ENCODE measurements around the gene MPV17.
"Not testable (repeated sequence)": the region's sequence is repeated elsewhere in the genome, so short reads cannot be mapped to it uniquely, and the experiment has no call there.

MPV17 gene

DNA sequence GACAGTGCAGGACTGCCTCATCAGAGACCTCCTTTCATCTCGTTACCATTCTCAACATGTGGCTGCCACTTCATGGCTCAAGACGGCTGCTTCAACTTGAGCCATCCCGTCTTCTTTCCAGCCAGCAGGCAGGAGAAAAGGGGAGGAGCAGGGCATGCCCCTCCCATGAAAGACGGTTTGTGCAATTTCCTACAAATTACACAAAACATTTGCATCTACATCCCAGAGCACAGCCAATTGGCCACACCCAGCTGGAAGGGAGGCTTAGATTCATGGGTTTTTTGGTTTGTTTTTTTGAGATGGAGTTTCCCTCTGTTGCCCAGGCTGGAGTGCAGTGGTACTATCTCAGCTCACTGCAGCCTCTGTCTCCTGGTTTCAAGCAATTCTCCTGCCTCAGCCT lies 26.4 kb downstream of the MPV17 start:
- no peak for DNase-seq

DNA sequence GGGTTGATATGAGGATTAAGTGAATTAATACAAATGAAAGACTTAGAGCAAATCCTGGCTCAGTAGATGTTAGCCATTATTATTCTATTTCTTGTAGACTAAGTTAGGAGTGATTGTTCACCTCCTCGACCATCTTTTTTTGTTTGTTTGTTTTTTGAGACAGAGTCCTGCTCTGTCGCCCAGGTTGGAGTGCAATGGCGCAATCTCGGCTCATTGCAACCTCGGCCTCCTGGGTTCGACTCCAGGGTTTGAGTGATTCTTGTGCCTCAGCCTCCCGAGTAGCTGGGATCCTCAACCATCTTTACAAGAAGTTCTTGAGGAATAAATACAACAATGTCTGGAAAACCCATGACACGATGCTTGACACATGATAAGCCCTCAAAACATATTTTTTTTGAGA lies 28.0 kb downstream of the MPV17 start:
- DNase-seq = no peak

DNA sequence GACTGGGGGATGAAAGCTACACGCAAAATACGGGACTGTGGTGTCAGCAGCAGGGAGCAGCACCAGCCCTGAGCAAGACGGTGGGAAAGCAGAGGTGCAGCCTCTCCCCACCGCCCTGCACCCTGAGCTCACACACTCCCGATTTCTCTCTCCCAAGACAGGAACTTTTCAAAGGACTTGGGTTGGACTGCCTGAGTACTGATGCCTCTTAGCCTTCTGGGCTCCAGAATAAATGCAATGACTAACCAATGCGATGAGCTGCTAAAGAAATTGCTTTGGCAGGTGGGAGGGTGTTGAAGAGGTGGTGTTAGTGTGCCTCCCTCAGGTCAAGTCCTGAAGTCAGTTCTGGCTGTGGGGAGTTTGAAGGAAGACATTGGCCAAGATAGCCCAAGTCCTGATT lies 31.0 kb downstream of the MPV17 start:
- no peak for DNase-seq

DNA sequence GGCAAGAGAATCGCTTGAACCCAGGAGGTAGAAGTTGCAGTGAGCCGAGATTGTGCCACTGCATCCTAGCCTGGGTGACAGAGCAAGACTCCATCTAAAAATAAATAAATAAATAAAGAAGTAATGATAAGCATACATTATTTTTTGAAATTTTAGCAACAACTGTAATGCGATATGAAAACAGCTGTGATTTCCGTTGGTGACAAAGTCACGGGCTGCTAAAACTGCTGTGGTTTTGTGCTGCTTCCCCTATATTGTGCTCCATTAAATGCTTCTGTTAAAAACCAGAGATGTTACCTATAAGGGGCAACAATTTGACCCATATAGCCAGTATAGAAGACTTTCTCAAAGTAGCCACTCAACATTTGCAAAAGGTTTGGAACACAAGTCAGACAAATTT lies 32.3 kb downstream of the MPV17 start:
- DNase-seq = no peak

DNA sequence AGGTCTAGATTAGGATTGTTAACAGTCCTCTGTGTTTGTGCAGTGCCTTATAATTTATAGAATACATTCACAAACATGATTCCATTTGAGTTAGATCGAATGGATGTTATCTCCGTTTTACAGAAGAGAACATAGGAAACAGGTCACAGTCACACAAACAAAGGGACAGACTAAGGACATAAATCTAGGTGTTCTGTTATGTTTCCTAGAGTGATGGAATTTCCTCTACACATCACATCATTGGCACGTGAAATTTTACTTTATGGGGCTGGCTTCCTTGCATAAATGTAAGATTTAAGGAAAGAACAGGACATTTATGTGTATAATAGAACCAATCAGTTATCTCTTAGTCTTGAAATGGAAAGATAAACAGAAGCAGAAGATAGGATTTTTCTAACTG lies 34.3 kb downstream of the MPV17 start:
- no peak for DNase-seq

DNA sequence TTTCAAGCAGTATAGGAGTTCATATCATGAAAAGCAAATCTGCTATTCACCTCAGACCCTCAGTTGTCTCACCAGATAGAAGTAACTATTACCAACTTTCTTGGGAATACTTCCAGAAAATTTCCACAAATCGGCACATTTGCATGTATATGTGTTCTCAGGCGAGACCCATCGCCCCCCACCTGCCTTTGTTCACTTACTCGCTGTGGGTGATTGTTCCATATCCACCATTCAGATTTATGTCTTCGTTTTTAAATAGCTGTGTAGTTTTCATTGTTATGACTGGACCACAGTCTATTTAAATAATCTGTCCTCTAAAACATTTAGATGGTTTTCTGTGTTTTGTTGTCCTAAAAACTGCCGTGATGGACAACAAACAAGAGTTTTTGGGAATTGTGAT lies 37.4 kb downstream of the MPV17 start:
- DNase-seq = no peak

DNA sequence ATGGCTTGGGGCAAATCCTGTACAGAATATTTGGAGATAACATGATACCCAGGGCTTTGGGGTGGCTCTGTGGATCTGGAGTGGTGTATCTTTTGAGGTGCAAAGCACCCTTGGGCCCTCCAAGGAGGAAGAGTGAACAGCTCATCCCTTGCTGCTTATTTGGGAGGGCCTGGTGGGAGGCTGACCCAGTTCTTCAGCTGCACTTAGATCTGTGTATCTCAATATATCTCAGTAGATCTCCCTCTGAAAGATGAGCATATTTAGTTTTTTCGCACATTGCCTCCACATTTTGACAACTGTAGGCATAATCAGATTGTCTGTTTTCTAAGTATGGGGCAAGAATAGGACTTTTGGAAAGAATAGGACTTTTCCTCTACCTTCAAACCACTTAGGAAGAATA lies 37.9 kb downstream of the MPV17 start:
- DNase-seq = no peak

DNA sequence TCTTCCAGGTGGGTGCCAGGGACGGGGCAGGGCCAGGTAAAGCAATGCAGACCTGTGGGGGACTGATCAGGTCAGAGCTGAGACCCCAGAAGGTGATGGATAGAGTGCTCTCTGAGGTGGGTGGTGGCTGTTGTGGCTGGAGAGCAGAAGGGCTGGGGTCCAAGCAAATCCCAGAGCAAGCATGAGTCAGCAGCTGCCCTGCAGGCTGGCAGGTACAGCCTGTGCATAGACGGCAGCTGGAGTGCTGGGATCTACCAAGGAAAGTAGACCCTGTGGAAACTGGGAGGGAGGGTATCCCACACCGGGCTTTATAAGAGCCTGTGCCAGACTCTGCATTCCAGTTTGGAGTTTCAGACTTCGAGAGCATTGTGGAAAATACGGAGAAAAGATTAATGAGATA lies 40.0 kb downstream of the MPV17 start:
- DNase-seq = no peak

DNA sequence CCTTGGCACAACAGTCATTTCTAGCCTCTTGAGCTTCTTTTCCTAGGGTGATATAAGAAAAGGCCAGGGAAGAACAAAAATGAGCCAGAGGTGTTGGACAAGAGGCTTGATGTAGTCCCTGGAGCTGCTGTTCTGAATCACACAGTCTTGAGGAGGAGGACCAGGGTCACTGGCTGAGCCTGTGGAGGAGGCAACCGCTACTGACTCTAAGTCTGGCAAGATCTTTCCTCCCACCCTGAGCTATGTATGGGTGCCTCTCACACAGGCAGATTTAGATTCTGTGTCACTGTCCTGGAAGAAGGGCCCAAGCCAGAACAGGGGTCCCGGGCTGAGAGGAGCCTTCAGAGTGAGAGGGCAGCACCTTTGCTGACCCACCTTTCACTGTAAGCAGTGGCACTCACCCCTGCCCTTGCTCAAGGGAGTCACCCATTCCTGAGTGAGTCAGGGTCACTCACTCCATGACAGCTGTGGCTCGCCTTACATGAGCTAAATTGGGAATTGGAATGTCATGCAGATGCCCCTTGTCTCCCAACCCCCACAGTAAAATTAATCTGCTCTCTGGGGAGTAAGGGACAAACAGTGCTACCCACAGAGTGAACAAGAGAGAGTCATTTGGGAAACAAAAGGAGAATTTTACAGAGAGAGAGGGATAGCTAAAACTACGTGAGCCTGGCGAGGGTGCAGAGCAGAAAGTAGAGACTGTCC lies 40.9 kb downstream of the MPV17 start, which contains the start of gene TRIM54:
TSS of gene TRIM54 (plus strand) at position 575 of the 705 bp plus-strand sequence. CDS start 303 bp downstream, outside the sequence.
- DNase-seq = no peak

DNA sequence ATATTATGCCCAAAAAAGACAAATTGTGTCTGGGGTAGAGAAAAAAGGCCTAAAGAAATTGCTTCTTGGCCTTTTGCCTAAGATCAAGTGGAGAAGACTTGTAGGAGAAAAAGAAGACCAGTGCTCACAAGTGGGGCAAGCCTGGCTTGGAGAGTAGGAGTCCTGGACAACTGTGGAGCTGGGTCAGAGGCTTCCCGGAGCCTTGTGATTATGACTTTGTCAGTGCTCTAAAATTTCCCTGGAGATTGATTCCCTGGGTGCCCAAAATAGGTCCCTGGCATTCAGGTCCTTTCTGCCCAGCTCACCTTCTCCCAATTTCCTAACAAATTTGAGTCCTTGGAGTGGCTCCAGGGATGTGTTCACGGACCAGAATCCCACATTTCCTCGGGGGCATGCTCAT lies 41.5 kb downstream of the MPV17 start:
- no peak for DNase-seq

DNA sequence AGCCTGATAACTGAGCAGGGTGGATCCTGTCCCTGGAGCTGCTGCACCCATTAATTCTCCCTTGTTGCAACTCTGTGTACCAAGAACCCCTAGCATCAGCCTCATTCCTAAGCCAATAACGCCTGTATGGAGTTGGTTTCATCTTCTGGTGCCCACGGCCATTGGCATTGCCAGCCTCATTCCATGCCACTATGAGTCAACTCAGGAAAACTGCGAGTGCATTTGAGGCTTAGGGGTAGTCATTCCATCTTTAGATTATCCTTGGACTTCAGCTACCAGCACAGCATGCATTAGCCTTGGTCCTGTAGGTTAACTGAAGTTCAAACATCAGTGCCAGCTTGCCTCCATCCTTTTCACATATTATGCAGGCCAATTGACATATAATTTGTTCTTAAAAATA lies 42.1 kb downstream of the MPV17 start:
- DNase-seq = no peak

DNA sequence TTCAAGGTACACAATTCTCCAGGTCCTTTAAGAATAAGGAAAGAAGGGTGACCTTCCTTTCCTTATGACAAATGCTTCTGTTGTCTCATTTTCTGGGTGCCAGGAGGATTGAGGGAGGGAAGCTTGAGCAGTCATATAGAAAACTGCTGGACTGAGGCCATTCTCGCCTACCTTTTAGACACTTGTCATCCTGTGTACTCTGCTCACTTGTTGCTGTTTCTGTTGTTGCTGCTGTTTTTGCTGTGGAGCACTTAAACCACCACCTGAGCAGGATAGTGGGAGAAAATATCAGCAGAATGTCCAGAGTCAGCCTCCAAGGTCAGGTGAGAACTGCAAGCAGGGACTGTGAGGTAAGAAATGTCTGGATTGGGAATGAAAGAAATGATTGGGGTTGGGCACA lies 44.9 kb downstream of the MPV17 start:
- DNase-seq = no peak

DNA sequence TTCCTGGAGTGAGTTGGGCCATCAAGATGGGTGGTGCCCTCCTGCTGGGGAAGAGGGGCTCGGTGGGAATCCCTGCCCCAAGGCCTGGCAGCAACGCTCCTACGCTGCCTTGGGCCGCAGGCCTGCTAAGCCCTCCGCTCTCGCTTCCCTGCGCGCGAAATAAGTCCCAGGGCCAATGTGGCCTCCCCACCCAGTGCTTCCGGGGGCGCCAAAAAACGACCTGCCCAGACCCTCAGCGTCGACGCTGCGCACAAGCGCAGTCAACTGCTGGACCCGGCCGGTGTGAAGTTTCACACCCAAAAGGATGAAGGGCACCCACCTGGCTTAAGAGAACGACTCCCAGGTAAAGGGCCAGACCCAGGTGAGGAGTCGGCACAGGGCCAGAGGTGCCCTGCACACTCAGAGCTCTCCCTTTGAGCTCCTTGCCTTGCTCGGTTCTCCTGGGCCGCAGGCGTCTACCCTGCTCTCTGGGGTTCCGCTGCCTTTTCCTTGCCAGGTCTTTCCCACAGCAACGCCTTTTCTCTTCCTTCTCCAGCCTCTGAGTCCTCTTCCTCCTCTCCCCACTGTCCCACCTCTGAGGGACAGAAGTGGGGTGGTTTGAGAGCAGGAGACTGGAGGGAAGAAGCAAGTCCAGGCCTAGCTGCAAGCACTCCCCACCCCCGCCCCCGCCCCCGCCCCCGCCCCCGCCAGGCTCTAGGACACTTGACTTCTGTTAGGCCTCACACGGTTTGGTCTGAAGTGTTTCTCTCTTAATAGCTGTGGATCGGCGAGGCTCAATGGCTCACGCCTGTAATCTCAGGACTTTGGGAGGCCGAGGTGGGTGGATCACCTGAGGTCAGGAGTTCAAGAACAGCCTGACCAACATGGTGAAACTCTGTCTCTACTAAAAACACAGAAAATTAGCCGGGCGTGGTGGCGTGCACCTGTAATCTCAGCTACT lies 47.4 kb downstream of the MPV17 start, which contains the start of gene DNAJC5G:
TSS of gene DNAJC5G (plus strand) at position 223 of the 940 bp plus-strand sequence. CDS start 1,296 bp downstream, outside the sequence.
- DNase-seq = no peak

DNA sequence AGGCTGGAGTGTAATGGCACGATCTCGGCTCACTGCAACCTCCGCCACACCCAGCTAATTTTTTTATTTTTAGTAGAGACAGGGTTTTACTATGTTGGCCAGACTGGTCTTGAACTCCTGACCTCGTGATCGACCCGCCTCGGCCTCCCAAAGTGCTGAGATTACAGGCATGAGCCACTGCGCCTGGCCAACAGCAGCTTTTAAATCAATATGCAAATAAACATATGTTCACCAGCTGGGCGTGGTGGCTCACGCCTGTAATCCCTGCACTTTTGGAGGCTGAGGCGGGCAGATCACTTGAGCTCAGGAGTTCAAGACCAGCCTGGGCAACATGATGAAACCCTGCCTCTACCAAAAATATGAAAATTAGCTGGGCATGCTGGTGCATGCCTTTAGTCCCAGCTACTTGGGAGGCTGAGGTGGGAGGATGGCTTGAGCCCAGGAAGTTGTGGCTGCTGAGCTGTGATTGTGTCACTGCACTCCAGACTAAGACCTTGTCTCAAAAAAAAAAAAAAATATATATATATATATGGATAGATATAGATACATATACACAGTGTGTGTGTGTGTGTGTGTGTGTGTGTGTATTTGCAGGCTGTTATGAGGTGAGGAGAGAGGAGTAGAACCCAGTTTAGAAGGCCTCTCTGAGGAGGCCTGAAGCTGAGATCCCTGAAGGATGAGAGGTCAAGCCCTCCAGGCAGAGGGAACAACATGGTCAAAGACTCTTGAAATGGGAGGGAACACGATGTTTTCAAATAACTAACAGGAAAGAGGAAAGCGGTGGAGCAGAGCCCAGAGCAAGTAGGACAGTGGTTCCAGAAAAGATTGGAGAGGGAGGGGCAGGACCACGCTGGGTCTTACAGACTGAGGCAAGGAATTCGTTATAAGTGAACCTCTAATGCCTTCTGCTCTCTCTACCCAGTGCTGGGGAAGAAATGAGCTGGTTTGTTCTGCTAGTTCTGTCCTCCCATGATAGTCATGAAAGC lies 50.1 kb downstream of the MPV17 start:
- not testable (repeated sequence) for DNase-seq

DNA sequence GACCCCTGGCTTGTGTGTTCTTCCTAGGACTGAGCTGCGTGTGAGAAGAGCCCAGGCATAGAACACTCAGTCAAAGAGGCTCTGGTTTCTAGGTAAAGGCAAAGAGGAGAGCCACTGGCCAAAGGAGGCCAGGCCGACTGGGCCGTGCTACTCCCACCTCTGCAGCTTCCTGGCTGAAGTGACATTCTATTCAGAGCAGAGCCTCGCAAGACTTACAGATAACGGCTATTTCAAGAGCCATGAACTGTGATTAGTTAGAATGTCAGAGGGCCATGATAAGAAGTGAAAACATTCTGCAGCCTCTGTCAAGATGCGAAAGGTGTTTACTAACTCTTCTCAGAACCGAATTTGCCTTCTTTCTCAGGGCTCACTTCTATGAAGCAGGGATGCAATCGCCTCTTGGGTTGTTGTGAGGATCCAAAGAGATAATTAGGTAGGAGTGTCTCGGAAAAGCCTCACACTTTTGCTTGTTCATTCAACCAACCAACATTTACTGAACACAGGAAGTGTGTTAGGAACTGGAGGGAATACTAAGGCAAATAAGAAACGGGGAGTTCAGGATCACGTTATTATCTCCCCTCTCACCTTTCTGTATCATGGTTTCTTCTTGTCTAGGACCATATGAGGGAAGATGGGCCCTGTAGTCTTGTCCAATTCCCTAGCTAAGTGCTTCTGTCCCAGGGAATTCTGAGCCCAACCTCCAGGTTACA lies 51.1 kb downstream of the MPV17 start:
- DNase-seq = no peak

DNA sequence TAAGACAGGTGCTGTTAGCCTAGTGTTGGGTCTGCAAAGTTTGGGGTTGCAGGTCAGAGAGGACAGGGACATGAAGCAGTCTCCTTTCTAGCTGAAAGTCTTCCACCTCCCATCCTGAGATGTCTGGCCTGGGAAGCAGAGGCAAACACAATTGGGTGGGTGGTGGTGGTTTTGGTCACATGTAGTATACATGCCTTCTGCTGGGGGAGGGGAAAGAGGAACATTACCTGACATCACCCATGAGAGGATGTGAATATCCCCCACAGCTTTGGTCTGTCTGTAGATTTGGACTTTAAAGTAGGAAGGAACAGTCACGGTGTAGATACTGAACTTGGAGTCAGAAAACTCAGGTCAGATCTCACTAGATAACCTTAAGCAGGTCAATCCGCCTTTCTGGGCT lies 52.2 kb downstream of the MPV17 start:
- no peak for DNase-seq

DNA sequence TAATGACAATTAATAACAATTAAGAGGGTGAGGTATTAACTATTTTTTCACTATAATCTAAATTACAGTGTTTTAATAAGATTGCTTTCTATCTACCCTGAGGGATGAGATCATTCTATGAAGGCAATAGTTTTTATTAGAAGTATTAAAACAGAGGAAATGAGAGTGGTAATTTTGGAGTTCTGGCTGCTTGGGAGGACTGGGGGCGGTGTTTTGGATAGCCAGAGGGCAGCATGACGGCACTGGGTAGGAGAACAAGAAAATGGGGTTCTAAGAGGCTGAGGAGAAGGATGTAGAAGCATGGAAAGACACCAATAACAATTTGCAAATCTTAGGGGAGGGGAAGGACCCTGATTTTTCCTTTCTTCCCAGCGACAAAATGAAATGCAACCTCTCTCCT lies 52.8 kb downstream of the MPV17 start:
- no peak for DNase-seq

DNA sequence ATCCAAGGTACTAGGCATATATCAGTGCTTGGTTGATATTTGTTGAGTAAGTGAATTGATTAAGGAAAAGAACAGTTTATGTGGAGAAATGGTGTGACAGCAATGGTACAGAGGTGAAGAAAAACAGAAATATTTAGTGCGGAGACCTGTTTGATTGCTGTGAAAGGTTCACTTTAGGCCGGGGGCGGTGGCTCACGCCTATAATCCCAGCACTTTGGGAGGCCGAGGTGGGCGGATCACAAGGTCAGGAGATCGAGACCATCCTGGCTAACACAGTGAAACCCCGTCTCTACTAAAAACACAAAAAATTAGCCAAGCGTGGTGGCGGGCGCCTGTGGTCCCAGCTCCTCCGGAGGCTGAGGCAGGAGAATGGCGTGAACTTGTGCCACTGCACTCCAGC lies 54.6 kb downstream of the MPV17 start:
- DNase-seq = not testable (repeated sequence)

DNA sequence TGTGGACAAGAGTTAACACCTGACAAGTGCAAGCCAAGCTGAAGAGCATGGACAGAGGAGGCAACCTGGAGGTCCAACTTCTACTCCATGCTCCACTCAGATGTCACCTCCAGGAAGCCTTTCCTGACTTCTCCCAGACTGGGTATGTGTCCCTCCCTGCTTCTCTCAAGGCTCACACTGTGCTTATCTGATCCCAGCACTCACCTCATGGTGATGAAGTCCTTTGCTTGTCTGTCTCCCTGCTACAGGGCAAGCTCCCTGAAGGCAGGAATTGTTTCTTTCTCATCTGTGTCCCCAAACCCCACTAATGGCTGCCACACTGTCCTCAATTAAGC lies 57.4 kb downstream of the MPV17 start:
- DNase-seq = no peak

DNA sequence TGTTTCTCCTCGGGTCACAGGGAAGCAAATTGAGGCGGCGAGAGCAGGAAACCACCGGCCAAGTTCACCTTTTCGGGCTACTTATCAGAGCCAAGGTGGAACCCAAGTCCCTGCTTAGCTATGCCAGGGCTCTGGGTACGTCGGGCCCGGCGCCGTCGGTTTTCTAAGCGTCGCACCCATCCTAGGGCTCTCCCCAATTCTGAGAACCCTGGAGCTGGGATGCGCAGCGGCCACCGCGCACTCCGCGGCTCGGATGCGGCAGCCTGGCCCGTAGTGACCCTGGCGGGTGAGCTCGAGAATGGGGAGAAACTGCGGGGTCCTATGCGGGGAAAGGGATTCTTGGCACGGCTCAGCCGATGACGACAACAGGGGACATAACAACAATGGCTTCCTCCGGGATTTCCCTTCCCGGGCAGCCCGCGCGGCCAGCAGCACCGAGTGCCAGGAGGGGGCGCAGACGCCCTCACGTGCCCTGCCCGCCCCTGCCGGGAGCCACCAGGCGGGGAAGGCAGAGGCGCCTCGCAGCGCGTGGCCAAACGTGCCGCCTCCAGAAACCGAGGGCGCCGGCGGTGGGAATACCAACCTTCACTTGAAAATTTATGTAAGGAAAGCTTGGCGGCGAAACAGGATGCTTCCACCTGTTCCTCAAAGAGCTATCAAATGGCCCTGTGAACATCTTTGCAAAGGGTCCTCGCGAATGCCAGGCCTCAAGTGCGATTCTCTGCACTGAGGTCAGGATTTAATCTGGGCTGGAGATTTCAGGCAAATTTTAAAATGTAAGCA lies 58.0 kb downstream of the MPV17 start:
- peak; percentile 41 for DNase-seq

DNA sequence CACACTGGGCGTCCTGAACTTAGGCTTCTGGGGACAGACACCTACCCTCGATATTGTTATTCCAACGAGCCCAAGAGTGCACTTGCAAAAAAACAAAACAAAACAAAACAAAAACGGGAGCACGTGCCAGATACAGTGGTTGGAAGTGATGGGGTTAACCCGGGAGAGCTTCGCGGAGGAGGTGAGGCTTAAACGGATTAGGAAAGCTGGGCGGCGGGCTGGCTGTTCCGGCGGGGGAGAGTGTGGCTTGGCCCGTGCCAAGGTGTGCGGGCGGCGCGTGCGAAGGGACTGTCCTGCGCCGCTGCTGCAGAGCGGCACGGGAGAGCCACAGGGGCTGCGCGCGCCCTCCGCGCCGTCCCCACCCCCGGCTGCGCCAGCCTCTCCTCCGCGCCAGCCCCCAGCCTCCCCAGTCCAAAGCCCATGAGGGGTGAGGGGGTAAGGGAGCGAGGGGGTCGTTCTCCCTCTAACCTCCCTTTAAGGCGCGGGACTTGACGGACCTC lies 58.6 kb downstream of the MPV17 start:
- DNase-seq = no peak
